IMR-90 (cell line): ENCODE results near the gene HKDC1. TPM values are rescaled to one million over a fixed set of nuclear protein-coding genes. Genes with fewer than 3 reads are reported as not detected.

Experiments used
- ATAC-seq: fragments of 200-7000 bp; cut with Tn5 transposase; 2 replicates; pipeline ENCODE4 v1.9.1; 2020; ENCODE audit warnings: low read depth, mild to moderate bottlenecking, moderate library complexity
- BruUV-seq: library from RNA; stranded (reverse); fragments of 400-500 nt; replicated peaks from 2 replicates; lab custom pipeline; 2021; lab: Mats Ljungman, UMichigan
- CTCF ChIA-PET: fragments of 300-600 bp; formaldehyde crosslinking; extraction: SDS; loops from one replicate; lab custom pipeline; 2021; ENCODE audit warnings: antibody characterized with exemption; lab: Yijun Ruan, JAX
- POLR2A ChIA-PET: fragments of 300-600 bp; sonication (Branson Sonifier 250); formaldehyde crosslinking; loops from one replicate; lab custom pipeline; 2022; ENCODE audit warnings: antibody characterized with exemption; ENCODE audit not compliant: unreplicated experiment; lab: Charles Lee
- DNase-seq: peaks from one replicate; pipeline ENCODE4 v3.0.0; 2013
- H2AFZ ChIP-seq: replicated peaks from 2 replicates; pipeline ENCODE3; 2013; ENCODE audit warnings: low read length, mild to moderate bottlenecking; ENCODE audit not compliant: poor library complexity
- H2AK5ac ChIP-seq: 2 replicates; pipeline ENCODE4 v1.6.1; 2013; ENCODE audit warnings: low read depth, low read length, inconsistent platforms
- H2AK9ac ChIP-seq: replicated peaks from 2 replicates; pipeline ENCODE3; 2013; ENCODE audit warnings: mild to moderate bottlenecking, low read depth, low read length, moderate library complexity; ENCODE audit not compliant: poor library complexity
- H2BK120ac ChIP-seq: 2 replicates; pipeline ENCODE4 v1.6.1; 2013; ENCODE audit warnings: low read depth, low read length, inconsistent platforms
- H2BK15ac ChIP-seq: 3 replicates; pipeline ENCODE4 v1.6.1; 2013; ENCODE audit warnings: low read depth, low read length, inconsistent platforms
- H2BK20ac ChIP-seq: 2 replicates; pipeline ENCODE4 v1.6.1; 2013; ENCODE audit warnings: low read depth, mild to moderate bottlenecking, inconsistent platforms, low read length, moderate library complexity
- H2BK5ac ChIP-seq: 2 replicates; pipeline ENCODE4 v1.6.1; 2013; ENCODE audit warnings: mild to moderate bottlenecking, low read depth, low read length, inconsistent platforms; ENCODE audit not compliant: poor library complexity, severe bottlenecking
- H3K14ac ChIP-seq: replicated peaks from 2 replicates; pipeline ENCODE4 v1.6.1; 2013; ENCODE audit warnings: low read depth, low read length, inconsistent platforms
- H3K18ac ChIP-seq: 2 replicates; pipeline ENCODE4 v1.6.1; 2013; ENCODE audit warnings: low read depth, low read length, control low read depth
- H3K23ac ChIP-seq: 2 replicates; pipeline ENCODE4 v1.6.1; 2013; ENCODE audit warnings: low read depth, low read length, inconsistent platforms
- H3K27ac ChIP-seq: 2 replicates; pipeline ENCODE4 v1.5.1; 2013; ENCODE audit warnings: mild to moderate bottlenecking, control low read depth, low read length; ENCODE audit not compliant: insufficient read depth
- H3K27me3 ChIP-seq: 2 replicates; pipeline ENCODE4 v1.6.1; 2013; ENCODE audit warnings: low read length; ENCODE audit not compliant: control insufficient read depth, insufficient read depth
- H3K36me3 ChIP-seq: 2 replicates; pipeline ENCODE4 v1.6.1; 2013; ENCODE audit warnings: low read length, mixed read lengths; ENCODE audit not compliant: control insufficient read depth, insufficient read depth
- H3K4ac ChIP-seq: 2 replicates; pipeline ENCODE4 v1.6.1; 2013; ENCODE audit warnings: low read depth, low read length, inconsistent platforms
- H3K4me1 ChIP-seq: 2 replicates; pipeline ENCODE4 v1.6.1; 2013; ENCODE audit warnings: low read length, mixed read lengths; ENCODE audit not compliant: control insufficient read depth, insufficient read depth
- H3K4me2 ChIP-seq: 2 replicates; pipeline ENCODE4 v1.6.1; 2013; ENCODE audit warnings: low read depth, mild to moderate bottlenecking, control low read depth, low read length, moderate library complexity
- H3K4me3 ChIP-seq: 2 replicates; pipeline ENCODE4 v1.5.1; 2013; ENCODE audit warnings: low read depth, mild to moderate bottlenecking, control low read depth, low read length, moderate library complexity; ENCODE audit not compliant: insufficient read depth
- H3K56ac ChIP-seq: 2 replicates; pipeline ENCODE4 v1.6.1; 2013; ENCODE audit warnings: low read length, inconsistent platforms; ENCODE audit not compliant: insufficient read depth; ENCODE audit errors: extremely low read depth
- H3K79me1 ChIP-seq, 2 experiments: 2 replicates each; pipeline ENCODE4 v1.6.1; 2013; ENCODE audit warnings: low read length in 2 of 2, inconsistent platforms in 1 of 2, low read depth in 1 of 2
- H3K9ac ChIP-seq: 2 replicates; pipeline ENCODE4 v1.6.1; 2013; ENCODE audit warnings: low read depth, low read length, control low read depth
- H3K9me1 ChIP-seq: 2 replicates; pipeline ENCODE4 v1.6.1; 2013; ENCODE audit warnings: low read length, inconsistent platforms; ENCODE audit not compliant: insufficient read depth
- H3K9me3 ChIP-seq: 2 replicates; pipeline ENCODE4 v1.6.1; 2013; ENCODE audit warnings: low read length; ENCODE audit not compliant: control insufficient read depth, insufficient read depth
- H4K20me1 ChIP-seq: 2 replicates; pipeline ENCODE4 v1.6.1; 2013; ENCODE audit warnings: low read length, inconsistent platforms; ENCODE audit not compliant: insufficient read depth
- H4K5ac ChIP-seq: 2 replicates; pipeline ENCODE4 v1.6.1; 2013; ENCODE audit warnings: mild to moderate bottlenecking, low read depth, low read length, control low read depth
- H4K8ac ChIP-seq, 2 experiments: 2 replicates each; pipeline ENCODE4 v1.6.1; 2013; ENCODE audit warnings: low read depth in 2 of 2, low read length in 2 of 2, control low read depth in 1 of 2, inconsistent platforms in 1 of 2
- H4K91ac ChIP-seq: 2 replicates; pipeline ENCODE4 v1.6.1; 2013; ENCODE audit warnings: low read depth, low read length, inconsistent platforms; ENCODE audit not compliant: insufficient read depth
- MAZ ChIP-seq: IDR thresholded peaks from 2 replicates; pipeline ENCODE4 v1.6.1; 2012; ENCODE audit warnings: low read depth, mild to moderate bottlenecking, low read length, improper control_type of control experiment, moderate library complexity, borderline replicate concordance
- MXI1 ChIP-seq: IDR thresholded peaks from 2 replicates; pipeline ENCODE4 v1.6.1; 2012; ENCODE audit warnings: low read depth, mild to moderate bottlenecking, low read length, moderate library complexity, borderline replicate concordance
- NFE2L2 ChIP-seq: fragments of 150-350 bp; IDR thresholded peaks from 2 replicates; pipeline ENCODE4 v1.6.1; 2016; ENCODE audit warnings: low read depth, mild to moderate bottlenecking, low read length
- RAD21 ChIP-seq: IDR thresholded peaks from 2 replicates; pipeline ENCODE4 v1.6.1; 2012; ENCODE audit warnings: low read length, improper control_type of control experiment
- WGBS, 2 experiments: methylation state at CpG; one replicate each; pipeline versions ENCODE4 v1.1.5 to v1.1.7; 2013; ENCODE audit warnings: missing lambda C conversion rate in 2 of 2; ENCODE audit not compliant: insufficient read length in 1 of 2; ENCODE audit errors: extremely low coverage in 2 of 2; 5-methylcytosine and 5-hydroxymethylcytosine counted together
- dilution Hi-C: fragments of 300-500 bp; cut with HindIII; formaldehyde crosslinking; loops from one replicate; pipeline ENCODE4 v1.14.3; 2018; ENCODE audit warnings: low sequenced_read_pairs; ENCODE audit not compliant: unreplicated experiment
- in situ Hi-C: fragments of 300-500 bp; cut with MboI; formaldehyde crosslinking; loops from 3 replicates; pipeline ENCODE4 v1.14.3; 2019; ENCODE audit warnings: low sequenced_read_pairs, inconsistent platforms, mixed read lengths
- intact Hi-C: fragments of 100-400 bp; cut with micrococcal nuclease; formaldehyde crosslinking; loops from 2 replicates; pipeline ENCODE4 v1.10.0; 2022
- polyA plus RNA-seq, 3 experiments: library from polyadenylated mRNA; depleted of rRNA; stranded (reverse); fragments of >200 nt; gene quantifications; 2 replicates each; pipeline ENCODE4 v1.2.3, GENCODE V29; 2012; ENCODE audit warnings: low replicate concordance in 1 of 3
- total RNA-seq: library from RNA; depleted of rRNA; stranded (reverse); fragments of >200 nt; gene quantifications from 2 replicates; pipeline ENCODE4 v1.2.3, GENCODE V29; 2012
- TF ChIP-seq, protein P1 (sequence below): fragments of 150-350 bp; IDR thresholded peaks from 2 replicates; pipeline ENCODE4 v1.6.1; 2017; ENCODE audit warnings: mild to moderate bottlenecking, antibody characterized with exemption, low read length, low read depth
- TF ChIP-seq, protein P2 (sequence below): fragments of 150-350 bp; IDR thresholded peaks from 2 replicates; pipeline ENCODE4 v1.6.1; 2016; ENCODE audit warnings: low read depth, mild to moderate bottlenecking, low read length, moderate library complexity, borderline replicate concordance
- TF ChIP-seq, protein P3 (sequence below): conservative IDR thresholded peaks from 2 replicates; pipeline ENCODE4 v1.5.1; 2012; ENCODE audit warnings: mild to moderate bottlenecking, low read depth, low read length, improper control_type of control experiment

The HKDC1 gene
- total and polyA plus RNA-seq, 2 of the 4 experiments (the other 2 are of a cell fraction) = under 0.01 to 0.03 TPM

DNA sequence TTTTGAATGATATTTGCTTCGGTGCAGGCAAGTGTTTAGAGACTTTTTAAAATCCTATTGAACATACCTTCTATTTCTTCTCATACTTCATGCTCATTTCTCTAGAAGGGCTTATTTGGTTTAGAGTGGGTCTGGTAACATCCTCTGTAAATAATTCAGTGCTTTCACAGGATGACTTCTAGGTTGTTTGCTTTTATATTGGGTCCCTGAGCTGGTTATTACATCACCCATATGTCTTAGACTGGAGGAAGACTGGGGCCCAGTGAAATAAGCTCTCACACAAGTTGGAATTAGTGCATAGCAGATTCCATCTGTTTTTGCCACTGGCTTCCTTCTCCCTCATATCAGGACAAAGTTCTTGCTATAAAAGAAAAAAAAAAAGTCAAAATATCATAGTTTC is 33.6 kb upstream of the HKDC1 start:
- Histone ChIP-seq H4K5ac (no peak overlapping the region), H2AFZ (no peak overlapping the region), H2AK5ac (no peak overlapping the region), H3K4me3 (no peak overlapping the region), H2BK120ac (no peak overlapping the region), H3K79me1 (peaks cover 6 to 26% of the 10 kb centered on the region in 2 experiments; a peak in 3 of 4 replicates), H3K27me3 (no peaks in the 10 kb centered on the region), H3K4ac (no peak overlapping the region), H3K4me1 (no peaks in the 10 kb centered on the region), H3K9me1 (no peaks in the 10 kb centered on the region), H4K20me1 (no peaks in the 10 kb centered on the region; the same call in 1 of the 2 replicates), H2BK20ac (no peak overlapping the region), H3K18ac (no peak overlapping the region), H3K9ac (no peak overlapping the region), H3K9me3 (no peaks in the 10 kb centered on the region), H4K8ac (no peak overlapping the region), H3K23ac (no peak overlapping the region), H3K27ac (no peak overlapping the region), H4K91ac (no peak overlapping the region), H2BK5ac (no peak overlapping the region), H3K56ac (no peak overlapping the region), H3K4me2 (no peak overlapping the region), H2BK15ac (no peak overlapping the region), H2AK9ac (no peak overlapping the region), H3K36me3 (peaks cover 16% of the 10 kb centered on the region), H3K14ac (no peak overlapping the region)
- DNase-seq (no peak), ATAC-seq (no peak)
- in situ Hi-C loops (no loop called here), dilution Hi-C loops (no loop called here), intact Hi-C loops (no loop called here)
- TF ChIP-seq RAD21 (no peak), MAZ (no peak), MXI1 (no peak), NFE2L2 (no peak)
- TF ChIP-seq, protein P1, sequence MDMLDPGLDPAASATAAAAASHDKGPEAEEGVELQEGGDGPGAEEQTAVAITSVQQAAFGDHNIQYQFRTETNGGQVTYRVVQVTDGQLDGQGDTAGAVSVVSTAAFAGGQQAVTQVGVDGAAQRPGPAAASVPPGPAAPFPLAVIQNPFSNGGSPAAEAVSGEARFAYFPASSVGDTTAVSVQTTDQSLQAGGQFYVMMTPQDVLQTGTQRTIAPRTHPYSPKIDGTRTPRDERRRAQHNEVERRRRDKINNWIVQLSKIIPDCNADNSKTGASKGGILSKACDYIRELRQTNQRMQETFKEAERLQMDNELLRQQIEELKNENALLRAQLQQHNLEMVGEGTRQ = no peak
- TF ChIP-seq, protein P2, sequence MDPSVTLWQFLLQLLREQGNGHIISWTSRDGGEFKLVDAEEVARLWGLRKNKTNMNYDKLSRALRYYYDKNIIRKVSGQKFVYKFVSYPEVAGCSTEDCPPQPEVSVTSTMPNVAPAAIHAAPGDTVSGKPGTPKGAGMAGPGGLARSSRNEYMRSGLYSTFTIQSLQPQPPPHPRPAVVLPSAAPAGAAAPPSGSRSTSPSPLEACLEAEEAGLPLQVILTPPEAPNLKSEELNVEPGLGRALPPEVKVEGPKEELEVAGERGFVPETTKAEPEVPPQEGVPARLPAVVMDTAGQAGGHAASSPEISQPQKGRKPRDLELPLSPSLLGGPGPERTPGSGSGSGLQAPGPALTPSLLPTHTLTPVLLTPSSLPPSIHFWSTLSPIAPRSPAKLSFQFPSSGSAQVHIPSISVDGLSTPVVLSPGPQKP = no peak
- TF ChIP-seq, protein P3, sequence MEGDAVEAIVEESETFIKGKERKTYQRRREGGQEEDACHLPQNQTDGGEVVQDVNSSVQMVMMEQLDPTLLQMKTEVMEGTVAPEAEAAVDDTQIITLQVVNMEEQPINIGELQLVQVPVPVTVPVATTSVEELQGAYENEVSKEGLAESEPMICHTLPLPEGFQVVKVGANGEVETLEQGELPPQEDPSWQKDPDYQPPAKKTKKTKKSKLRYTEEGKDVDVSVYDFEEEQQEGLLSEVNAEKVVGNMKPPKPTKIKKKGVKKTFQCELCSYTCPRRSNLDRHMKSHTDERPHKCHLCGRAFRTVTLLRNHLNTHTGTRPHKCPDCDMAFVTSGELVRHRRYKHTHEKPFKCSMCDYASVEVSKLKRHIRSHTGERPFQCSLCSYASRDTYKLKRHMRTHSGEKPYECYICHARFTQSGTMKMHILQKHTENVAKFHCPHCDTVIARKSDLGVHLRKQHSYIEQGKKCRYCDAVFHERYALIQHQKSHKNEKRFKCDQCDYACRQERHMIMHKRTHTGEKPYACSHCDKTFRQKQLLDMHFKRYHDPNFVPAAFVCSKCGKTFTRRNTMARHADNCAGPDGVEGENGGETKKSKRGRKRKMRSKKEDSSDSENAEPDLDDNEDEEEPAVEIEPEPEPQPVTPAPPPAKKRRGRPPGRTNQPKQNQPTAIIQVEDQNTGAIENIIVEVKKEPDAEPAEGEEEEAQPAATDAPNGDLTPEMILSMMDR = no peak
- ChIA-PET POLR2A (no interaction called here), CTCF (no interaction called here)
- BruUV-seq = no TSS peak
- no CpG with 5 or more reads among the region's 1 CpG for WGBS, 2 experiments
